ENCODE data around the gene SSBP4.

- TF ChIP-seq CTCF (IDR thresholded peaks at IDR 0.05): no peak
- TF ChIP-seq POLR2AphosphoS5 (IDR thresholded peaks at IDR 0.05): no peak
Measured at GRCh38 chr19:18456974-18457373, 37.8 kb downstream of the SSBP4 start.
